Measurements from ENCODE around the gene GAREM1.
"Not testable (repeated sequence)": the region's sequence is repeated elsewhere in the genome, so short reads cannot be mapped to it uniquely, and the experiment has no call there.

GAREM1 gene

DNA sequence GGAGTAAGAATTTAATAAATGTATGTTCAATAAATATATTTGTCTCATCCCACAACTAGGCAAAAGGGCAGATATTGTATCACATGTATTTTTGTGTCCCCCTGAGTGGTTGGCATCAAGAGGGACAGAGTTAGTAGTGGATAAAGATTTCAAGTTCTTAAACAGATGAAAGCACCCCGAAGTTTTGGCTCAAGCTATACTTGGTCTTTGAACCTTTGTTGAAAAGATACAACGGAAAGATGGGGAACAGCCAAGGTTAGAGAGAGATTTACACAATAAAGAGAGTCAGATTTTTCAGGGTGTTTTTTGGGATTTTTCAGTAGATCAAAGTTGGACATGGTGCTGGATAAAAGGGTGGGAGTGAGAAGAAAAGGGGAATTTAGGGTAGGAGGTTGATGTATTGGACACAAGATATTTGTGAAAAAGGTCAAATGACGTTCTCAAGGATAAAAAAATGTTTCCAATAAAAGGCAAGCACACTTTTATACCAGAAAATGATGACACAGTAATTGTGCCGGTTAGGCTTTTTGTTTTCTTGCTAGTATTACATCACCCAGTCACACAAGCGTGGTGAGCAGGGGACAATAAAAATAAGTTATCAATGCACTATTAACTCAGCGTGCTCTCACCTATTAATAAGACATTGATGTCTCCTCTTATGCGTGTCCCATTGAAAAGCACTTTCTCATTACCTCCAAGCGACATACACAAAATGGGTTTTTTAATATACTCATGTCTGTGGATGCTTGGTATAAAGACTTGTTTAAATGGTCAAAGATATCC, 221.3 kb downstream of the GAREM1 start:
- no peak for DNase-seq

DNA sequence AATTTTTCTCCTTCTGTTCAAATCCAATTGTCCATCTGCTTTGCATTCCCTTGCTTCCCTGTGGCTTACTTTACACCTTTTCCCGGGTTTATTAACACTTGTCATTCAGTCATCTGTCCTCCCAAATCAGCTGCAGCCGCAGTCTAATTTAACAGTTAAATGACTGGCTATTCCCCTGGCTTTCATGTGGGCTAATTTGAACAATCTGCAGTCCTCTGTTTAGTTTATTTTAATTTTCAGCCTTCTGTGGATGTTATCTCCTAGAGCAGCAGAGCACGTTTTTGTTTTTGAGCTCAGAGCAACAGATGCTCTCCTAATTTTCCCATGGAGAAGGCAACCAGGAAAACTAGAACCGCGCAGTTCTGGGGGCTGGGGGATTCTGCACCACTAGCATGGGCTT, 225.8 kb downstream of the GAREM1 start:
- DNase-seq, result no peak

DNA sequence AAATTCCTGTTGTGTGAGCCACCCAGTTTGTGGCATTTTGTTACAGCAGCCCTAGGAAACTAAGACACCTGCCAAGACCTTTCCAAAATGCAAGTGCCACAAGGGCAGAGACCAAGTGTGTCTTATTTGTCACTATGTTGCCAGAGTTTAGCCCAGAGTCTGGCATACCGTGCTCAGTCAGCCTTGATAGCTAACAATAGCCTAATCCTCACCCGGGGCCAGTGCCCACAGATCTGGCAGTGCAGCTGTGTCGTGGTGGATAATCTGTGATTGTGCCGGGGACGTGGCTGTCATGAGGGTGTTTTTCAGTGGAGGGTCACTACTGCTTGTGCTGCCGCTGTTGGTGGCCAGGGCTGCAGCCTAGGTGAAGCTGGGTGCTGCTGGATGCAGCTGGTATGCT, 227.3 kb downstream of the GAREM1 start:
- no peak for DNase-seq

GRCh38 chr18:32242395-32242794, 228.3 kb downstream of the GAREM1 start:
- DNase-seq, result no peak

DNA sequence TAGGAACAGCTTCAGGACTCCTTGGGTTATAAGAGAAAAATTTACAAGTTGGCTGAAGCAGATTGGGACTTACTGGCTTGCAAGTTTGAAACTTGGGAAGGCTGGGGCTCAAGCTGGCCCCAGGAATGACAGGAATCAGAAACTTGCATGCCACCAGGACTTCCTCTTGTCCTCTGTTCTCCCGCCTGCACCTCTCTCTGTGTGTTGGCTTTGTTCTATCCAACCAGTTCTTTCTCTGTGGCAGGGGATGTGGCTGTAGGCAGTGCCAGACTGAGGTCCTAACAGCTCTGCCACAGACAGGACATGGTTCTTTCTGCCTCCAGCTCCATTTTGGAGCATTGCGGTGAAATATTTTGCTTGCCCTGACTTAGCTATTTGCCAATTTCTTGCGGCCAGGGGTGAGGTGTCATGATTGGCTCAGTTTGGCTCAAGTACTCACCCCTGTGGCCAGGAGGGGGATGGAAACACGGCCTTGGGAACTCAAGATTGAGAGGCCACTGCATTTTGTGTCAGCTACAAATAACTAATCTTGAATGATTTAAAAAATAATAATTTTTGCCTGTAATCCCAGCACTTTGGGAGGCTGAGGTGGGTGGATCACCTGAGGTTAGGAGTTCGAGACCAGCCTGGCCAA, 231.9 kb downstream of the GAREM1 start:
- no peak for DNase-seq

- DNase-seq, result no peak
These were observed 233.6 kb downstream of the GAREM1 start for GRCh38 chr18:32237049-32237448.

GRCh38 chr18:32233348-32233747, 237.3 kb downstream of the GAREM1 start:
- not testable (repeated sequence) for DNase-seq

DNA sequence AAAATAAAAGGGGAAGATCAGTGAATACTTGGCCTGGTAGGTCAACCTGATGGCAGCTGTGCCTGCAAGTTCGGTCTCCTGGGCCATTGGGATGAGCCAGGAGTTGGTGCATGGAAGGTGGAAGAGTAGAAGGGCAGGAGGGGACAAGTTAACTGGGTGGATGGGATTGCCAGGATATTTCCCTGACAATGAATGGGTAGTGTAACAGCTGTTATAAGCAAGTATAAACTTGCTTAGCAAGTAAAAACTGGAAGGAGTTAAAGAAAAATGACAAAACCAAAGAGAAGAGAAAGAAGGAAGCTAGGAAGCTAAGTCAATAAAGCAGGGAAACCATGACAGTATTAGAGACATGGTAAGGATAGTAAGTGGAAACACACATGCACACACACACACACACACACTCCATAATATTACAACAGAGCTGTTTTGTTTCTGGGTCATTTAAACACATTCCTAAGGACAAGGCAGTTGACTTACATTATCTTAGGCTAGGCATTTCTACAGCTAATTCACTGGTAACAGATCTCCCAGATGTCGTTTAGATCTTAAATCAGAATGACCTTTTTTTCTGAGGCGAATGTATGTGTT, 251.2 kb downstream of the GAREM1 start:
- no peak for DNase-seq

DNA sequence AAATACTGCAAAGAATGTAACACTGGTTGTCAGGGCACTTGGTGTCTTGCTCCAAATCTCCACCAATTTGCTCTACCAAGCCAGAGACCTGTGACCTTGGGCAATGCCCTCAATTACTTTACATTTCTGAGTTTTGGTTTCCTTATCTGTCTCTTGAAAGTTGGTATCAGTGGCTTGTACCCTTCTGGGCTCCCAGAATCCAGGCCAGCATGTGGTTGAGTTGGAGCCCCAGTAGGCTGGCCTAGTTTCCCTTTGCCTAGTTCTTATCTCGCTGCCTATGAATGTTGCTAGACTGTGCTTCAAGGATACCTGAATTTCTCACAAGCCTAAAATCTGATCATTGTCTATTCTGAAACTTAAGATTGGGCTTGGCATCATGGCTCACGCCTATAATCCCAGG, 254.3 kb downstream of the GAREM1 start:
- no peak for DNase-seq

- no peak for DNase-seq
These were observed 257.0 kb downstream of the GAREM1 start for GRCh38 chr18:32213693-32214092.

All from CD4-positive, alpha-beta T cell treated with Interleukin-15 for 1 hour (primary cell).